Thyroid gland (tissue), 4 donors: ENCODE results near the gene RAB40AL. TPM values are rescaled to one million over a fixed set of nuclear protein-coding genes. Genes with fewer than 3 reads are reported as not detected.

Experiments used
- DNase-seq, 2 donors: peaks; one replicate each; pipeline ENCODE4 v3.0.0-alpha.2; 2019
- H3K27ac ChIP-seq, 3 donors: fragments of 200-600 bp; sonication (generic); 1 replicate in 2 of 3; 2 replicates in 1 of 3; pipeline ENCODE4 v1.5.1; 2016 to 2019; ENCODE audit warnings: mild to moderate bottlenecking in 1 of 3, moderate library complexity in 1 of 3
- H3K27me3 ChIP-seq: fragments of 200-600 bp; sonication (generic); one replicate; pipeline ENCODE4 v1.5.1; 2019
- H3K36me3 ChIP-seq, 2 donors: fragments of 200-600 bp; sonication (generic); one replicate each; pipeline ENCODE4 v1.5.1; 2016 to 2019
- H3K4me1 ChIP-seq, 2 donors: fragments of 200-600 bp; sonication (generic); one replicate each; pipeline ENCODE4 v1.5.1; 2017 to 2019
- H3K4me3 ChIP-seq, 3 donors: fragments of 200-600 bp; sonication (generic); replicated peaks in 1 of 3; 1 replicate in 2 of 3; 2 replicates in 1 of 3; pipeline ENCODE4 v1.5.1; 2016; ENCODE audit warnings: mild to moderate bottlenecking in 1 of 3
- H3K9me3 ChIP-seq: fragments of 200-600 bp; sonication (generic); one replicate; pipeline ENCODE4 v1.5.1; 2017
- CTCF ChIP-seq, 6 experiments: fragments of 200-600 bp in 3 of 6; fragments of 450-650 bp in 3 of 6; sonication (generic) in 3 of 6; IDR thresholded peaks; one replicate each; pipeline ENCODE4 v1.5.1; 2016 to 2019; ENCODE audit warnings: antibody characterized with exemption in 6 of 6, mild to moderate bottlenecking in 2 of 6, inconsistent platforms in 1 of 6, moderate library complexity in 1 of 6
- POLR2A ChIP-seq, 2 donors: fragments of 450-650 bp; IDR thresholded peaks; one replicate each; pipeline ENCODE4 v1.6.1; 2017; ENCODE audit warnings: antibody characterized with exemption in 2 of 2, mild to moderate bottlenecking in 2 of 2, moderate library complexity in 1 of 2
- WGBS, 2 donors: methylation state at CpG; one replicate each; pipeline ENCODE4 v1.1.5; 2017; 5-methylcytosine and 5-hydroxymethylcytosine counted together
- intact Hi-C: fragments of 100-400 bp; cut with DNase I; formaldehyde crosslinking; loops from one replicate; pipeline ENCODE4 v1.15.1; 2023
- total RNA-seq, 4 donors: library from RNA; depleted of rRNA; stranded (reverse); fragments of >200 nt; gene quantifications; one replicate each; pipeline ENCODE4 v1.2.3, GENCODE V29; 2016

The RAB40AL gene
- total RNA-seq, 4 donors from 2014 or later: 3.9 to 5.6 (median 4.8) TPM

GRCh38 chrX:102978594-102978993 is 41.5 kb downstream of the RAB40AL start:
- H3K27me3 ChIP-seq: no peaks in the 10 kb centered on the region
- no peaks in the 10 kb centered on the region for H3K36me3 ChIP-seq
- intact Hi-C loops: no loop called here
- H3K27ac ChIP-seq: no peak overlapping the region
- TF ChIP-seq POLR2A (IDR thresholded peaks at IDR 0.05) (no peak), CTCF (IDR thresholded peaks at IDR 0.05) (no peak)
- WGBS, 2 donors: 86 to 92% methylated on average over 9 of the region's 9 CpGs
- no peaks in the 10 kb centered on the region for H3K4me1 ChIP-seq
- H3K4me3 ChIP-seq: no peak overlapping the region
- no peak for DNase-seq
- H3K9me3 ChIP-seq: no peaks in the 10 kb centered on the region

GRCh38 chrX:102979536-102979935 is 42.5 kb downstream of the RAB40AL start:
- no peak for DNase-seq
- Histone ChIP-seq H3K9me3 (no peaks in the 10 kb centered on the region), H3K27me3 (no peaks in the 10 kb centered on the region), H3K4me3 (no peak overlapping the region), H3K4me1 (no peaks in the 10 kb centered on the region), H3K36me3 (no peaks in the 10 kb centered on the region), H3K27ac (no peak overlapping the region)
- WGBS, 2 donors: 97 to 100% methylated on average over 2 of the region's 2 CpGs
- TF ChIP-seq CTCF (IDR thresholded peaks at IDR 0.05) (no peak), POLR2A (IDR thresholded peaks at IDR 0.05) (no peak)
- intact Hi-C loops: no loop called here

- no peak overlapping the region for H3K4me3 ChIP-seq
- no peaks in the 10 kb centered on the region for H3K4me1 ChIP-seq
- TF ChIP-seq POLR2A (IDR thresholded peaks at IDR 0.05) (no peak), CTCF (IDR thresholded peaks at IDR 0.05) (no peak)
- H3K27ac ChIP-seq: no peak overlapping the region
- no peaks in the 10 kb centered on the region for H3K9me3 ChIP-seq
- H3K27me3 ChIP-seq: no peaks in the 10 kb centered on the region
- no peak for DNase-seq
- intact Hi-C loops: no loop called here
- no peaks in the 10 kb centered on the region for H3K36me3 ChIP-seq
- 86 to 96% methylated on average over 2 of the region's 2 CpGs for WGBS, 2 donors
Observed at GRCh38 chrX:102983205-102983604, 46.1 kb downstream of the RAB40AL start.

- TF ChIP-seq CTCF (IDR thresholded peaks at IDR 0.05) (no peak), POLR2A (IDR thresholded peaks at IDR 0.05) (no peak)
- WGBS, 2 donors: 78 to 82% methylated on average over 3 of the region's 3 CpGs
- intact Hi-C loops: no loop called here
- Histone ChIP-seq H3K27ac (no peak overlapping the region), H3K9me3 (no peaks in the 10 kb centered on the region), H3K4me1 (no peaks in the 10 kb centered on the region), H3K36me3 (no peaks in the 10 kb centered on the region), H3K4me3 (no peak overlapping the region), H3K27me3 (no peaks in the 10 kb centered on the region)
- DNase-seq: no peak
Observed at GRCh38 chrX:102985192-102985591, 48.1 kb downstream of the RAB40AL start.

Other genes with a start within 250 kb of the RAB40AL start
- 10 to 100 TPM; 24.6 to 35.1 (median 28.9) TPM for gene GPRASP2, start 224.8 kb upstream of the RAB40AL start, total RNA-seq
- gene GPRASP3, start 216.5 kb upstream of the RAB40AL start, total RNA-seq: 1 to 10 TPM; 4.2 to 8.3 (median 5.8) TPM
- 10 to 100 TPM; 10.5 to 41.5 (median 25.8) TPM for gene BEX1, start 126.9 kb downstream of the RAB40AL start, total RNA-seq
- 1 to 10 TPM in 1 of 4 donors, under 1 TPM in 1, not detected in 2; 0.89 to 3.2 TPM for gene NXF3, start 155.9 kb downstream of the RAB40AL start, total RNA-seq